ENCODE data around the gene BPGM.
"Not testable (repeated sequence)": the region's sequence is repeated elsewhere in the genome, so short reads cannot be mapped to it uniquely, and the experiment has no call there.

The BPGM gene

GRCh38 chr7:134665045-134665444 is 18.4 kb downstream of the BPGM start:
- not testable (repeated sequence) for DNase-seq

- DNase-seq: peak in 1 of 5 donors; percentile 23
These were observed 21.2 kb downstream of the BPGM start for GRCh38 chr7:134667899-134668298.

GRCh38 chr7:134669388-134669787 is 22.7 kb downstream of the BPGM start:
- peak in 1 of 5 donors; percentile 26 for DNase-seq

- peak; percentile 65 to 79 (median 79) for DNase-seq
These were observed 23.3 kb downstream of the BPGM start for GRCh38 chr7:134669845-134670373.

GRCh38 chr7:134671609-134672008 is 25.0 kb downstream of the BPGM start:
- no peak for DNase-seq

- DNase-seq: no peak
These were observed 27.8 kb downstream of the BPGM start for GRCh38 chr7:134674424-134674823.

GRCh38 chr7:134676743-134677142 is 30.1 kb downstream of the BPGM start:
- no peak for DNase-seq

GRCh38 chr7:134678115-134678514 is 31.5 kb downstream of the BPGM start:
- DNase-seq: no peak

GRCh38 chr7:134679006-134679405 is 32.4 kb downstream of the BPGM start:
- no peak for DNase-seq

- DNase-seq: no peak
These were observed 37.5 kb downstream of the BPGM start for GRCh38 chr7:134684165-134684564.

GRCh38 chr7:134685250-134685649 is 38.6 kb downstream of the BPGM start:
- DNase-seq: no peak

GRCh38 chr7:134686786-134687185 is 40.1 kb downstream of the BPGM start:
- DNase-seq: no peak

- not testable (repeated sequence) for DNase-seq
These were observed 42.9 kb downstream of the BPGM start for GRCh38 chr7:134689550-134689949.

- DNase-seq: peak in 1 of 5 donors; percentile 8
These were observed 43.4 kb downstream of the BPGM start for GRCh38 chr7:134690016-134690415.

GRCh38 chr7:134690614-134691504 is 44.2 kb downstream of the BPGM start:
- no peak for DNase-seq

GRCh38 chr7:134691546-134692343 is 45.1 kb downstream of the BPGM start:
- no peak for DNase-seq

- DNase-seq: no peak
These were observed 45.7 kb downstream of the BPGM start for GRCh38 chr7:134692344-134692705.

GRCh38 chr7:134693256-134693655 is 46.6 kb downstream of the BPGM start:
- peak in 1 of 5 donors; percentile 29 for DNase-seq

GRCh38 chr7:134694299-134694698 is 47.6 kb downstream of the BPGM start:
- no peak for DNase-seq

GRCh38 chr7:134694767-134695166 is 48.1 kb downstream of the BPGM start:
- DNase-seq: no peak

- DNase-seq: no peak
These were observed 48.7 kb downstream of the BPGM start for GRCh38 chr7:134695321-134695860.

- DNase-seq: no peak
These were observed 49.6 kb downstream of the BPGM start for GRCh38 chr7:134696261-134696660.

- no peak for DNase-seq
These were observed 50.7 kb downstream of the BPGM start for GRCh38 chr7:134697205-134697886.
